NCI-H345 (cell line): ENCODE data around the gene VPS37B.

Source experiments
- DNase-seq: peaks from one replicate; lab custom pipeline; 2025; lab: John Stamatoyannopoulos, UW

Gene VPS37B

DNA sequence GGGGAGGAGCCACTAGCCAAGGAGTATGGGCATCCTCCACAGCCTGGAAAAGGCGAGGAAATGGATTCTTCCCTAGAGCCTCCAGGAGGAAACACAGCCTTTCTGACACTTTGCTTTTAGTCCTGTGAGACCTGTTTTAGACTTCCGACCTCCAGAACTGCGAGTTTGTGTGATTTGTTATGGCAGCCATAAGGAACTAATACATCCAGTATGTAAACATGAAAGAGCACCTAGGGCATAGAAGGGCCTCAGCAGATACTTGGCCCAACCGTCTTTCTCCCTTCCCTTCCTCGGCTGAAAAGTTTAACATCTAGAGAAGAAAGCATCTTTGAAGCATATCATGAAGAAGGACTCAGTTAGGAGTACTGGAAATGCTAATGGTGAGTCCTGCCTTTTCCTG lies 57.1 kb downstream of the VPS37B start:
- DNase-seq: no peak

DNA sequence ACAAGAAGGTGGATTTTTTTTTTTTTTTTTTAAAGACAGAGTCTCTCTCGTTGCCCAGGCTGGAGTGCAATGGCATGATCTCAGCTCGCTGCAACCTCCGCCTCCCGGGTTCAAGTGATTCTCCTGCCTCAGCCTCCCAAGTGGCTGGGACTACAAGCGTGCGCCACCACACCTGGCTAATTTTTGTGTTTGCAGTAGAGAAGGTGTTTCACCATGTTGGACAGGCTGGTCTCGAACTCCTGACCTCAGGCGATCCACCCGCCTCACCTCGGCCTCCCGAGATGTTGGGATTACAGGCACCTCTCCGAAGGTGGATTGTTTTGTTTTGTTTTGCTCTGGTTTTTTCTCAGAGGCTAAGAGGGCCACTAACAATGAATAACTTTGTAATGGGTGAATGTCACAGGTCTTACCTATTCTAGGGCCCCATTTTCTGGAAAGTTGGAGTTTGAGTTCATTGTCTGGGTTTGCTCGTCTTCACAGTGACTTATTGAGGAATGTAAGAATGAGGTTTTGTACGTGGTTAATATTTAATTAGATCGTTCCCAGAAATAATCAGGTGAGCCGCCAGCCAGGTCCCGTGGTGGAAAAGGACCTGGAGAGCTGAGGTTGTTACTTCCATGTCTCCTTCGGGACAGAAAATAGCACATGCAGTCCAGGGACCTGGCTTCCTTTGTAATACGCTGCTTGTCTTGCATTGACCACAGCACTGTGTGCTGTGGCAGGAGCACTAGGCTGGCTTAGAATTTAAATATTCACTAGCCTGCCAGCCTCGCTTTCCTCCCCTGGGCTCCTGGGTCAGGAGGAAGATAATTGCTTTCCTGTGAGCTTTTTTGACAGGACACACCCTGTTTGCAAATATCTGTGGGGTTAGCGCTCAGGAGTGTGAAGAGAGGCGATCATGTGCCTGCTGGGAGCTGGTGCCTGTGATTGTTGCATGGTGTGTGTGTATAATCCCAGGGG lies 58.3 kb downstream of the VPS37B start:
- peak; percentile 62 for DNase-seq

DNA sequence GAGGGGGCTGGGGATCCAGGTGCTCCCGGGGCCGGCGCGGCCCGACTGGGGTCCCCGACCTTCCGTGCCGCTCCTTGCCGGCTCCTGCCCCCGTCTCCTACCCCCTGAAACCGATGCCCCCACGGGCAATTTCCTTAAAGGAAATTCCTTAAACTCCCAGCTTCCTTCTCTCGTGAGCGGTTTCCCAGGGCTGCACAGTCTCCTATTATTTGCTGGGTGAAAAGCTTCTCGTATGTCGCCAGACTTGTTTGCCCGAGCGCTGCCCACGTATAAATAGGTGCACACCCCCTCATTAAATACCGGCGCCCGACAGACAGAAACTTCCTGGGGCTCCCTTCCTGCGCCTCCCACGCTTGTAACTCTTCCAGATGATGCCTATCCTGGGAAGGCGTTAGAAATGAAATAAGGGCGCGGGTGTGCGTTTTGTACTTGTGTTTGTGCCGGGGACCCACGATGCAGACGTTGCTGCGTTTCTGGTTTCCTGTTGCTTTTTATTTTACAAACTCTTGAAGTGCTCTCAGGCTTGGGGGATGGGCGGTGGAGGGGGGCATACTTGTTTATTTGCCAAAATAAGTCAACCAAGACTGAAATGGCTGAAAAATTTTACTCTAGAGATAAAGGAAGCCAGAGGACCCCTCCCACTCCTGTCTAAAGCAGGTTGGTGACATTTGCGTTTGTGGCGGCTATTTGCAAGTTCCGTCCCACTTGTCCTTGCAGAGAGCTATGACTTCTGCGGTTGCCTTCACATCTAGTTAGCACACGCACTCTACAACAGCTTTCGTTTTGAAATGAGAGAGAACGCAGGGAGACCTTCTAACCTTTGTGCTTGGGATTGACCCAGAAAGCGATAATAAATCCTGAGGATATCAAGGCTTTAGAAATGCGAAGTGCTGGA lies 59.6 kb downstream of the VPS37B start:
- peak; percentile 36 for DNase-seq

DNA sequence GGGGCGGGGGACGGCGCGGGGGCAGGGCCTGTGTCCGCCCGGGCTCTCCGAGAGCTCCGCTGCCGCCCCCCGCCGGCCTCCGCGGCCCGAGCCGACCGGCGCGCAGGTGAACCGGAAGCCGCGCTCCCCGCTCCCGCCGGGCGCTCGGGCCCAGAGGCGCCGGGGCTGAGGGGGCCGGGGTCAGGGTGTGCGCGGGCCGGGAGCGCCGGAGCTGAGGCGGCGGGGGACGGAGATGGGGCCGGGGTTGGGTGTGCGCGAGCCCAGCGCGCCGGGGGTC lies 60.2 kb downstream of the VPS37B start:
- DNase-seq: peak; percentile 20

DNA sequence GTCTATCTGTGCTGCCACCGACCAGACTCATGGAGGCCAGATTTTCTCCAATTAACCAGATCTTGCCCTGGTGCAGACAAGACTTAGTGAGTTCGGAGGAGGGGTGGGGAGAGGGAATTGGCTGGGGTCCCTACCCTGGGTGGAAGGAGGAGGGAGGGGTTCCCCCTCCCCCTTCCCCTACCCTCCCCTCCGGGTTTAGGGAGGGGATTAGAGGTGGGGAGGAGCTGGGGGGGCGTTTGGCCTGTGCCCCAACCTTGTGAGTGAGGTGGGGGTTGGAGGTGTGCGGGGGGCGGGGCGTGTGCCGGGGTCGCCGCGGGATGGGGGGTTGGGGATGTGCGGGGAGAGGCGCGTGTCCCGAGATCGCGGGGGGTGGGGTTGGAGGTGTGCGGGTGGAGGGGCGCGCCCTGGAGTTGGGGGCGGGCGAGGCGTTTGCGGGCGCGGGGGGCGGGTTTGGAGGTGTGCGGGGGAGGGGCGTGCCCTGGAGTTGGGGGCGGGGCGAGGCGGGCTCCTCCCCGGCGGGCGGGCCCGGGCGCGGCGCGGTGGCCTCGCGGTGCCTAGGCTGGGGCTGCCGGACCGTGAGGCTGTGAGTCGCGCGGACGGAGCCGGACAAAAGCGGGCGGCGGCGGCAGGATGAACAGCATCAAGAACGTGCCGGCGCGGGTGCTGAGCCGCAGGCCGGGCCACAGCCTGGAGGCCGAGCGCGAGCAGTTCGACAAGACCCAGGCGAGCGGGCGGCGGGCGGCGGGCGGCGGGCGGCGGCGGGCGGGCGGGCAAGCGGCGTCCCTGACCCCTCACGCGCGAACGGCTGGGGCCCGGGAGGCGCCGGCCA lies 60.8 kb downstream of the VPS37B start, which contains the start of gene HIP1R:
Gene HIP1R, plus strand, starts transcription at position 537 of the 829 bp plus-strand sequence. Its CDS starts 94 bp downstream, at position 631.
- peak; percentile 83 for DNase-seq

DNA sequence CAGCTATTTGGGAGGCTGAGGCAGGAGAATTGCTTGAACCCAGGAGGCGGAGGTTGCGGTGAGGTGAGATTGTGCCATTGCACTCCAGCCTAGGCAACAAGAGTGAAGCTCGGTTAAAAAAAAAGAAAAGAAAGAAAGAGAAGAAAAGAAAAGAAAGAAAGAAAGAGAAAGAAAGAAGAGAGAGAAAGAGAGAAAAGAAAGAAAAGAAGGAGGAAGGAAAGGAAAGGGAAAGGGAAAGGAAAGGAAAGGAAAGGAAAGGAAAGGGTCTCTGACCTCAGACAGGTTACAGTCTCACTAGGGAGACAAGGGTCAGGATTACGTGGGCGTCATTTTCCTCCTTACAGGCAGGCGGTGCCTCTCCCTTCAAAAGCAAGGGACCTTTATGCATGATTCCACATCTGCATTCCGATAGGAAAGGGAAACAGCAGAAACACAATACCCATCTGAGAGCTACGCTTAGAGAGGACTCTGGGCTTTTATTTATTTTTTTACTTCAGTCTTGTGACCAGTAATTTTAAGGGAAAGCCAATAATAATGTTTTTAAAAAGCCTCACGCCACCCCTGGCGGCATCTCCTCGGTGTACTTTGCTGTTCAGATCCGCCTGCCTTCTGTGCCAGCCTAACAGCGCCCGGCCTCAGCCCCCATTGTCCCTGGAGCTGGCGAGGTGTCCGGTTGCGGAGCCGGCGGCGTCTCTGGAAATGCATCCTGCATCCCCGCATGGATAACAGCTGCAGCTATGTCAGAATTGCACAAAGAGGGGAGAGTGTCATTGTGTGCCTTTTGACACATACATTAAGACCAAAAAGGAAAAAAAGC lies 61.6 kb downstream of the VPS37B start:
- DNase-seq: peak; percentile 83

DNA sequence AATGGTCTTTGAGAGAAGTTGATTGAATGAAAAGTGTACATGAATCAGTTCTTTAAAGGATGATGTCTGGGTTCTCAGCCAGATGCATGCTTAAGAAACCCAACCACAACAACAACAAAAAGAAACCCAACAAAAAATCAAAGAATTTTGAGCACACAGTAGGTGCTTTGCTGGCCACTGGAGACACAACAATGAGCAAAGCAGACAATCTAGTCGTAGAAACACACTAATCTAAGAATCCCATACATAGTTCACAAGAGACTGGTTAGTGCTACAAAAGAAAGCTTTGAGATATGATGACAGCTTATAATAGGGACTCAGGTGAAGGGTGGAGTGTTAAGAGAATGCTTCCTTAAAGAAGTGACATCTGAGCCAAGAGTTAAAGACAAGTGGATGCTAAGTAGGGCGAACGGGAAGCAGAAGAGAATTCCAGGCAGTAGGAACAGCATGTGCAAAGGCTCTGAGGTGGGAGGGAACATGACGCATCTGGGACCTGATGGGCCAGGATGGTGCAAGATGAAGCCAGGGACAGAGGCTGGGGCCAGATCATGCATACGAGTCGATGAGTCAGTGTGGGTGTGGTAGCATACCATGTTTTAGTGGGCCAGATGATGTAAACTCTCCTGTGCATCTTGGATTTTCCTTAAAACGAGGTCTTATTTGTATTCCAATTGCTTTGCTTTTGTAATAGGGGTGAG lies 65.3 kb downstream of the VPS37B start:
- DNase-seq: no peak

DNA sequence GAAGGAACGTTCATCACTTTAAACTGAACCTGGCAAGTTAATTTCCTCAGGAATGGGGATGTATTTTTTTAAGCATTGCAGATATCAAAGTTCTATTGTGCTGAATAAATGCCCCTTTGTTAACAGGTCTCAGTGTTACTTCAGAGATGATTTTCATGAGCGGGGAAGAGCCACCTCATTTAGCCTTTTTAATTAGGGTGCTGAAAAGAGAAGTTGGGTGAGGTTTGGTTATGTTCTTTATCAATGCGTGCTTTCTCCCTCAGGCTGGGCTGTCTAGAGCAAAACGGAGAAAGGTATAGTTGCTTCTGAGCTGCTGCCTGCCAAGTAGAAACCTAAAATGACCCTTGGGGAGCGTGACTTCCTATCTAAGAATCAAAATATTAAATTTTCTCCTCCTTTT lies 68.7 kb downstream of the VPS37B start:
- DNase-seq: no peak

DNA sequence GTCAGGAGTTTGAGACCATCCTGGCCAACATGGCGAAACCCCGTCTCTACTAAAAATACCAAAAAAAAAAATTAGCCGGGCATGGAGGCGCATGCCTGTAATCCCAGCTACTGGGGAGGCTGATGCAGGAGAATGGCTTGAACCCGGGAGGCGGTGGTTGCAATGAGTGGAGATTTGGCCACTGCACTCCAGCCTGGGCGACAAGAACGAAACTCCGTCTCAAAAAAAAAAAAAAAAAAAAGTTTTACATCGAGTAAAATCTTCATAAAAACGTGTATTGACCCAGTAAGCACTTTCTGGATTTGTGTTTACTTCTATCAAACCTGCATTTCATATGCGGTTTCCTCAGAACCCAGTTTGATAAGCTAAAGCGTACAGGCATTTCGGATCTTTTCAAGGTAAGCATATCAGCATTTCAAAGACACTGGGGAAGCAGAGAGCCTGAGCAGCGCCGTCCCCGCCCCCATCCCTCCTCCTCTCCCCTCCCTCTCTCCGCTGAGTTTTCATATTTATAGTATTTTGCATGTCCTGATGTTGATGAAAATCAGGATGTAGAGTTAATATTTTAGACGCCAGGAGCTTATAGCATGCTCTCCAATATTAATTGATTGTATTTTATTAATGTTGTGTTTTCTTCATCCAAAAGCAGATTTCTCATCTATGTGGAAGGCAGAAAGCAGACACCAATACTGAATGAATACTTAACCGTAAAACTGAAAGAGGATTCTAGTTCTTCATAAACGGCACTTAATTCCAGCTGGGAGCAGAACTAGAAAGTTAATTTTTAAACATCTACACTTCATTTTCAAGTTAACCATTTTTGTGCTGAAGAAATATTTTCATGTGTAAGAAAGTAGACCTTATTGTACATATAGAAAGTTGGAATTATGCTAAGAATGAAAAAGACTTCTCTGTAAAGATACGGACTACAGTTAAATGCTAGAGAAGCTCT lies 69.9 kb downstream of the VPS37B start:
- DNase-seq: no peak

DNA sequence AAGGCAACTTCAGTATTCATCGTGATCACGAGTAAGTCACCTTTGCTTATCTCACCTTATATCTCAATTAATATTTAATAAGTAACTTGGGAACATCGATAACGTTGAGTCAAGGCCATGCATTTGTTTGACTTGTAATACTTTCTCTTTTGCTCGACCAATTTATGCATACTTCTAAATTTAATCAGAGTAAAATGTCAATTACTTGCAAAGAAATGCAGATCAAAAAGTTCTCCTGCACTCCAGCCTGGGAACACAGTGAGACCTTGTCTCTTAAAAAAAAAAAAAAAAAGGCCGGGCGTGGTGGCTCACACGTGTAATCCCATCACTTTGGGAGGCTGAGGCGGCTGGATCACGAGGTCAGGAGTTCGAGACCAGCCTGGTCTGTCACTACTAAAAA lies 72.5 kb downstream of the VPS37B start:
- DNase-seq: no peak

DNA sequence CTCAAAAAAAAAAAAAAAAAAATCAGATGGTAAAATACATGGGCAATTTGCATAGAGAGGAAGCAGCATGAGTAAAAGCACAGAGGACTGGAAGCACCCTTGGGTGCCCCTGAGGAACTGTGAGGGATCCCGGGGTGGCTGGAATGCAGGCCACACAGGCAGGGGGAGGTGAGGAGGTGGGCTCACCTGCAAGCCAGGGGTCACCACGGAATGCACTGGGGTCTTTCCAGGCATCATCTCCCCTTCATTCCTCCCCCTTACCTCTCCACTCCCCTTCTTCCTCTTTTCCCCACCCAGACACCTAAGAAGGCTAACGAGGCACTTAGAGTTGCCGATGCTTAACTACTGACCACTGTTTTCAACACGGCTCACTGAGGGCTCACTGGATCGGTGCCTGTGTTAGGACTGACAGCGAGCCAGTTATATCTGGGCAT lies 75.1 kb downstream of the VPS37B start:
- DNase-seq: no peak

DNA sequence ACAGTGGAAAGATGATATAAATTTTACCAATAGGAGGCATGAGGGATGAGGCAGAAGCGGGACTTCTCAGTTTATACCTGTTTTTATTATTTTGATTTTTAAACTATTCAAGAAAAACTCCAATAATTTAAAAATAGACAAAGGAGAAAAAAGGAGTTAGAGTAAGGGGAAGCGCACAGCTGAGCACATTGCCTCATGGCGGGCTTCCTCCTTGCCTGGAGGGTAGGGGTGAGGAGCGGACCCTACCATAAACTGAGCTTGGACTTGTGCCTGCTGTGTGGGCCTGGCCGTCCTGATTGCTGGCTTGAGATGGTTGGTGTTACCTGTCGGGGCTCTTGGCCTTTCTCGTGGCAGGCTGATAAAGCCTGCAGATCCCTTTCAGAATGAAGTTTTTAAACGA lies 75.8 kb downstream of the VPS37B start:
- no peak for DNase-seq

DNA sequence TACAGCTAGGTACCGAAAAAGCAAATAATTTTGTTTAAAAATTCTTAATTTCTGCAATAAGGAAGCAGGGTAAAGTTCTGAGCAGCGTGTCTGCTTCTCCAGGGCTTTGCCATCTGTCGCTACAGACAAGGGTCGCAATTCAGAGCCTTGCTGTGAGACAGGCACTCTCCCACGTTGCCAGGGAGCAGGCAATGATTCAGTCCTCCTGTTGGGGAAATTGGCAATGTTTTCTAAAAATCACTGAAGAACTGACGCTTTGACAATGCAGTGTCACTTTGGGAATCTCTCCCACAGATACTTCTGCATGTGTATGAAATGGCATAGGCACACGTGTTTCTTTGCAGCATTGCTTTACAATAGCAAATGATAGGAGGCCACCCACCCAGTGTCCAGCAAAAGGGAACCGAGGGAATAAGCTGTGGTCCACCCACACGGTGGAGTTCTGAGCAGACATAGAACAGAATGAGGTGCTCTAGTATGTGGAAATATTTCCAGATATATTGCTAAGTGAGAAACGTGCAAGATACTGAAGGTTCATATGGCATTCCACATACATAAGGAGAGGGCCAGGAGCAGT lies 76.6 kb downstream of the VPS37B start:
- no peak for DNase-seq
